Measurements from ENCODE around the gene TEDC1. TPM values are rescaled to one million over a fixed set of nuclear protein-coding genes. Genes with fewer than 3 reads are reported as not detected.

TEDC1 gene
- total and polyA plus RNA-seq, 2 donors from 2014 or later, result 6.9 to 13.2 TPM

GRCh38 chr14:105501504-105502291, 10.7 kb downstream of the TEDC1 start:
- intact Hi-C loops (cut with DNase I), result no loop called here
- Histone ChIP-seq H3K27me3 (ENCODE audit: control insufficient read depth, insufficient read depth, low read length) (no peaks in the 10 kb centered on the region), H3K4me3 (ENCODE audit: low read length in 3 of 3) (no peak overlapping the region), H3K4me1 (ENCODE audit: control insufficient read depth in 2 of 3, insufficient read depth in 2 of 3, low read depth in 1 of 3, low read length in 3 of 3) (no peaks in the 10 kb centered on the region), H3K9me3 (ENCODE audit: control insufficient read depth in 2 of 3, insufficient read depth in 1 of 3, low read length in 3 of 3) (no peaks in the 10 kb centered on the region), H3K9ac (ENCODE audit: low read length in 3 of 3) (no peak overlapping the region), H3K27ac (ENCODE audit: low read depth in 2 of 2, low read length in 2 of 2) (no peak overlapping the region), H3K36me3 (ENCODE audit: control insufficient read depth in 2 of 3, insufficient read depth in 3 of 3, low read length in 3 of 3) (no peaks in the 10 kb centered on the region)
- no peak for TF ChIP-seq CTCF (IDR thresholded peaks at IDR 0.05; ENCODE audit: borderline replicate concordance, extremely low read depth, insufficient read depth)
- no peak for FAIRE-seq
- DNase-seq, result peak in 2 of 5 donors; percentile 24 to 45

GRCh38 chr14:105502446-105503295, 11.6 kb downstream of the TEDC1 start:
- no peak for TF ChIP-seq CTCF (IDR thresholded peaks at IDR 0.05; ENCODE audit: borderline replicate concordance, extremely low read depth, insufficient read depth)
- no peak for FAIRE-seq
- peak in 2 of 5 donors; percentile 42 to 65 for DNase-seq
- Histone ChIP-seq H3K36me3 (ENCODE audit: control insufficient read depth in 2 of 3, insufficient read depth in 3 of 3, low read length in 3 of 3) (no peaks in the 10 kb centered on the region), H3K27ac (ENCODE audit: low read depth in 2 of 2, low read length in 2 of 2) (no peak overlapping the region), H3K4me3 (ENCODE audit: low read length in 3 of 3) (no peak overlapping the region), H3K9ac (ENCODE audit: low read length in 3 of 3) (no peak overlapping the region), H3K4me1 (ENCODE audit: control insufficient read depth in 2 of 3, insufficient read depth in 2 of 3, low read depth in 1 of 3, low read length in 3 of 3) (no peaks in the 10 kb centered on the region), H3K9me3 (ENCODE audit: control insufficient read depth in 2 of 3, insufficient read depth in 1 of 3, low read length in 3 of 3) (no peaks in the 10 kb centered on the region), H3K27me3 (ENCODE audit: control insufficient read depth, insufficient read depth, low read length) (no peaks in the 10 kb centered on the region)
- intact Hi-C loops (cut with DNase I), result no loop called here

- Histone ChIP-seq H3K9me3 (ENCODE audit: control insufficient read depth in 2 of 3, insufficient read depth in 1 of 3, low read length in 3 of 3) (no peaks in the 10 kb centered on the region), H3K36me3 (ENCODE audit: control insufficient read depth in 2 of 3, insufficient read depth in 3 of 3, low read length in 3 of 3) (no peaks in the 10 kb centered on the region), H3K27me3 (ENCODE audit: control insufficient read depth, insufficient read depth, low read length) (no peaks in the 10 kb centered on the region), H3K4me1 (ENCODE audit: control insufficient read depth in 2 of 3, insufficient read depth in 2 of 3, low read depth in 1 of 3, low read length in 3 of 3) (peaks cover 0 to 2% (median 0%) of the 10 kb centered on the region in 3 donors), H3K9ac (ENCODE audit: low read length in 3 of 3) (no peak overlapping the region), H3K27ac (ENCODE audit: low read depth in 2 of 2, low read length in 2 of 2) (no peak overlapping the region), H3K4me3 (ENCODE audit: low read length in 3 of 3) (no peak overlapping the region)
- no peak for TF ChIP-seq CTCF (IDR thresholded peaks at IDR 0.05; ENCODE audit: borderline replicate concordance, extremely low read depth, insufficient read depth)
- no peak for FAIRE-seq
- intact Hi-C loops (cut with DNase I), result no loop called here
- peak in 1 of 5 donors; percentile 43 for DNase-seq
Measured at GRCh38 chr14:105503296-105503640, 12.2 kb downstream of the TEDC1 start.

All from kidney (tissue), 14 donors.